SK-N-SH treated with all-trans-retinoic acid at 6 μM for 48 hours (cell line): ENCODE results near the gene TAOK3.

Experiments used
- ATAC-seq: fragments of 200-7000 bp; cut with Tn5 transposase; 3 replicates; pipeline ENCODE4 v1.9.1; 2020; ENCODE audit warnings: mild to moderate bottlenecking, moderate library complexity
- BACH2 ChIP-seq: fragments of 250-450 bp; sonication (Bioruptor Pico); IDR thresholded peaks from 2 replicates; pipeline ENCODE4 v1.9.0; 2021; ENCODE audit warnings: mild to moderate bottlenecking, borderline replicate concordance
- CREB5 ChIP-seq: fragments of 250-450 bp; sonication (Bioruptor Pico); IDR thresholded peaks from 2 replicates; pipeline ENCODE4 v1.5.1; 2020; ENCODE audit warnings: low read depth, mild to moderate bottlenecking, moderate library complexity
- CSDC2 ChIP-seq: fragments of 250-450 bp; sonication (Bioruptor Pico); IDR thresholded peaks from 2 replicates; pipeline ENCODE4 v1.5.0; 2020; ENCODE audit warnings: mild to moderate bottlenecking, moderate library complexity
- ESRRG ChIP-seq: fragments of 250-450 bp; sonication (Bioruptor Pico); IDR thresholded peaks from 2 replicates; pipeline ENCODE4 v1.6.1; 2021; ENCODE audit warnings: mild to moderate bottlenecking
- GLIS3 ChIP-seq: fragments of 250-450 bp; sonication (Bioruptor Pico); IDR thresholded peaks from 2 replicates; pipeline ENCODE4 v1.5.0; 2020; ENCODE audit warnings: mild to moderate bottlenecking, moderate library complexity
- ISL1 ChIP-seq: fragments of 250-450 bp; sonication (Bioruptor Pico); IDR thresholded peaks from 2 replicates; pipeline ENCODE4 v2.1.2; 2022; ENCODE audit warnings: mild to moderate bottlenecking, moderate library complexity
- PPARA ChIP-seq: fragments of 250-450 bp; sonication (Bioruptor Pico); IDR thresholded peaks from 2 replicates; pipeline ENCODE4 v1.5.0; 2020; ENCODE audit warnings: mild to moderate bottlenecking, borderline replicate concordance
- RARB ChIP-seq: fragments of 250-450 bp; sonication (Bioruptor Pico); IDR thresholded peaks from 2 replicates; pipeline ENCODE4 v1.8.0; 2021; ENCODE audit warnings: mild to moderate bottlenecking, moderate library complexity
- SNAI2 ChIP-seq: fragments of 250-450 bp; sonication (Bioruptor Pico); IDR thresholded peaks from 2 replicates; pipeline ENCODE4 v1.5.0; 2020; ENCODE audit warnings: mild to moderate bottlenecking, moderate library complexity
- TCF4 ChIP-seq: fragments of 250-450 bp; sonication (Bioruptor Pico); IDR thresholded peaks from 2 replicates; pipeline ENCODE4 v1.8.0; 2021; ENCODE audit warnings: mild to moderate bottlenecking, moderate library complexity, borderline replicate concordance
- TSHZ2 ChIP-seq: fragments of 250-450 bp; sonication (Bioruptor Pico); IDR thresholded peaks from 2 replicates; pipeline ENCODE4 v1.5.0; 2020; ENCODE audit warnings: mild to moderate bottlenecking, moderate library complexity
- ZFP3 ChIP-seq: fragments of 250-450 bp; sonication (Bioruptor Pico); IDR thresholded peaks from 2 replicates; pipeline ENCODE4 v1.5.0; 2020; ENCODE audit warnings: mild to moderate bottlenecking, moderate library complexity
- ZFP30 ChIP-seq: fragments of 450-650 bp; formaldehyde crosslinking; IDR thresholded peaks from 2 replicates; pipeline ENCODE4 v1.5.0; 2022; ENCODE audit warnings: mild to moderate bottlenecking, moderate library complexity
- ZNF565 ChIP-seq: fragments of 450-650 bp; formaldehyde crosslinking; conservative IDR thresholded peaks from 2 replicates; pipeline ENCODE4 v1.5.0; 2020; ENCODE audit warnings: low read depth, mild to moderate bottlenecking, moderate library complexity
- ZNF70 ChIP-seq: fragments of 450-650 bp; formaldehyde crosslinking; IDR thresholded peaks from 2 replicates; pipeline ENCODE4 v1.5.0; 2020; ENCODE audit warnings: mild to moderate bottlenecking, moderate library complexity
- TF ChIP-seq, protein P1 (sequence below): fragments of 250-450 bp; sonication (Bioruptor Pico); IDR thresholded peaks from 2 replicates; pipeline ENCODE4 v1.5.1; 2021; ENCODE audit warnings: mild to moderate bottlenecking, moderate library complexity
- TF ChIP-seq, protein P2 (sequence below): fragments of 250-450 bp; sonication (Bioruptor Pico); IDR thresholded peaks from 2 replicates; pipeline ENCODE4 v1.8.0; 2020; ENCODE audit warnings: mild to moderate bottlenecking, moderate library complexity, borderline replicate concordance
- TF ChIP-seq, protein P3 (sequence below): fragments of 250-450 bp; sonication (Bioruptor Pico); IDR thresholded peaks from 2 replicates; pipeline ENCODE4 v1.8.0; 2021; ENCODE audit warnings: low read depth, mild to moderate bottlenecking, moderate library complexity, borderline replicate concordance

The TAOK3 gene

GRCh38 chr12:118418385-118419057 lies 45.8 kb upstream of the TAOK3 start (continued):
- TF ChIP-seq, protein P1, sequence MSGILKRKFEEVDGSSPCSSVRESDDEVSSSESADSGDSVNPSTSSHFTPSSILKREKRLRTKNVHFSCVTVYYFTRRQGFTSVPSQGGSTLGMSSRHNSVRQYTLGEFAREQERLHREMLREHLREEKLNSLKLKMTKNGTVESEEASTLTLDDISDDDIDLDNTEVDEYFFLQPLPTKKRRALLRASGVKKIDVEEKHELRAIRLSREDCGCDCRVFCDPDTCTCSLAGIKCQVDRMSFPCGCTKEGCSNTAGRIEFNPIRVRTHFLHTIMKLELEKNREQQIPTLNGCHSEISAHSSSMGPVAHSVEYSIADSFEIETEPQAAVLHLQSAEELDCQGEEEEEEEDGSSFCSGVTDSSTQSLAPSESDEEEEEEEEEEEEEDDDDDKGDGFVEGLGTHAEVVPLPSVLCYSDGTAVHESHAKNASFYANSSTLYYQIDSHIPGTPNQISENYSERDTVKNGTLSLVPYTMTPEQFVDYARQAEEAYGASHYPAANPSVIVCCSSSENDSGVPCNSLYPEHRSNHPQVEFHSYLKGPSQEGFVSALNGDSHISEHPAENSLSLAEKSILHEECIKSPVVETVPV (CRISPR knock-in tag), result no peak
- TF ChIP-seq ZFP30 (CRISPR knock-in tag) (no peak), GLIS3 (CRISPR knock-in tag) (no peak), BACH2 (CRISPR knock-in tag) (no peak), SNAI2 (CRISPR knock-in tag) (no peak), PPARA (CRISPR knock-in tag) (no peak), RARB (CRISPR knock-in tag) (no peak), ZNF70 (CRISPR knock-in tag) (no peak), CSDC2 (CRISPR knock-in tag) (no peak), ESRRG (CRISPR knock-in tag) (no peak)
- TF ChIP-seq, protein P2, sequence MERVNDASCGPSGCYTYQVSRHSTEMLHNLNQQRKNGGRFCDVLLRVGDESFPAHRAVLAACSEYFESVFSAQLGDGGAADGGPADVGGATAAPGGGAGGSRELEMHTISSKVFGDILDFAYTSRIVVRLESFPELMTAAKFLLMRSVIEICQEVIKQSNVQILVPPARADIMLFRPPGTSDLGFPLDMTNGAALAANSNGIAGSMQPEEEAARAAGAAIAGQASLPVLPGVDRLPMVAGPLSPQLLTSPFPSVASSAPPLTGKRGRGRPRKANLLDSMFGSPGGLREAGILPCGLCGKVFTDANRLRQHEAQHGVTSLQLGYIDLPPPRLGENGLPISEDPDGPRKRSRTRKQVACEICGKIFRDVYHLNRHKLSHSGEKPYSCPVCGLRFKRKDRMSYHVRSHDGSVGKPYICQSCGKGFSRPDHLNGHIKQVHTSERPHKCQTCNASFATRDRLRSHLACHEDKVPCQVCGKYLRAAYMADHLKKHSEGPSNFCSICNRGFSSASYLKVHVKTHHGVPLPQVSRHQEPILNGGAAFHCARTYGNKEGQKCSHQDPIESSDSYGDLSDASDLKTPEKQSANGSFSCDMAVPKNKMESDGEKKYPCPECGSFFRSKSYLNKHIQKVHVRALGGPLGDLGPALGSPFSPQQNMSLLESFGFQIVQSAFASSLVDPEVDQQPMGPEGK (CRISPR knock-in tag), result no peak

DNA sequence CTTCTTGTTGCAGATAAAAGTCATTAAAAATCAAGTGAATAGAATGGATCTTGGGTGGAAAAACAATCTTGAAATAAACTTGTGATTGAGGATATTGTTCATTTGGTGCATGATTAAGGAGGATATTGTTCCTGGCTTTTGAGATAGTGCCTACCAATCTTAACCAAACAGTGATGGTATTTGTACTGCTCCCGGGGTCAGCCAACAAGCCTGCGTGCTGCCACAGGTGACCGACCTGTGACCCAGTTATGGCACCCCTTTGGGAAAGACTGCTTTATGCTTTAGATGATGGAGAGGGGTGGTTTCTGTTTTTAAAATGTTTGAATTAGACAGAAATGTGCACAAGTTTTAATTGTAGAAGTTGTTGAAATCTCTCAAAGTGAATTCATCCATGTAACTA lies 45.2 kb upstream of the TAOK3 start:
- no peak for ATAC-seq
- TF ChIP-seq PPARA (CRISPR knock-in tag), result no peak
- TF ChIP-seq GLIS3 (CRISPR knock-in tag), result no peak
- TF ChIP-seq, protein P2 (CRISPR knock-in tag), result no peak
- TF ChIP-seq BACH2 (CRISPR knock-in tag), result no peak
- TF ChIP-seq ZNF565 (CRISPR knock-in tag), result no peak
- TF ChIP-seq ISL1, result no peak
- TF ChIP-seq CSDC2 (CRISPR knock-in tag), result no peak
- TF ChIP-seq, protein P1 (CRISPR knock-in tag), result no peak
- no peak for TF ChIP-seq ESRRG (CRISPR knock-in tag)
- TF ChIP-seq, all 23 proteins: peak for 0

- no peak for ATAC-seq
- TF ChIP-seq TSHZ2 (no peak), CSDC2 (CRISPR knock-in tag) (no peak), ESRRG (CRISPR knock-in tag) (no peak), TCF4 (no peak), ZNF565 (CRISPR knock-in tag) (no peak), CREB5 (CRISPR knock-in tag) (no peak), ZFP3 (CRISPR knock-in tag) (no peak), BACH2 (CRISPR knock-in tag) (no peak), PPARA (CRISPR knock-in tag) (no peak)
- TF ChIP-seq, protein P2 (CRISPR knock-in tag), result no peak
- TF ChIP-seq, protein P3, sequence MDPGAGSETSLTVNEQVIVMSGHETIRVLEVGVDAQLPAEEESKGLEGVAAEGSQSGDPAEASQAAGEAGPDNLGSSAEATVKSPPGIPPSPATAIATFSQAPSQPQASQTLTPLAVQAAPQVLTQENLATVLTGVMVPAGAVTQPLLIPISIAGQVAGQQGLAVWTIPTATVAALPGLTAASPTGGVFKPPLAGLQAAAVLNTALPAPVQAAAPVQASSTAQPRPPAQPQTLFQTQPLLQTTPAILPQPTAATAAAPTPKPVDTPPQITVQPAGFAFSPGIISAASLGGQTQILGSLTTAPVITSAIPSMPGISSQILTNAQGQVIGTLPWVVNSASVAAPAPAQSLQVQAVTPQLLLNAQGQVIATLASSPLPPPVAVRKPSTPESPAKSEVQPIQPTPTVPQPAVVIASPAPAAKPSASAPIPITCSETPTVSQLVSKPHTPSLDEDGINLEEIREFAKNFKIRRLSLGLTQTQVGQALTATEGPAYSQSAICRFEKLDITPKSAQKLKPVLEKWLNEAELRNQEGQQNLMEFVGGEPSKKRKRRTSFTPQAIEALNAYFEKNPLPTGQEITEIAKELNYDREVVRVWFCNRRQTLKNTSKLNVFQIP (CRISPR knock-in tag), result no peak
- TF ChIP-seq, protein P1 (CRISPR knock-in tag), result no peak
These were observed 37.1 kb upstream of the TAOK3 start for GRCh38 chr12:118409834-118410233.
